ACC112 (cell line): Measurements from ENCODE around the gene PLCB4.

Source experiments
- H2AFZ ChIP-seq: fragments of 200-600 bp; sonication (generic); one replicate; pipeline ENCODE4 v1.6.0; 2017; ENCODE audit warnings: antibody characterized with exemption, low read length; ENCODE audit not compliant: unreplicated experiment
- H3K27ac ChIP-seq: fragments of 200-600 bp; sonication (generic); 2 replicates; pipeline ENCODE4 v1.5.1; 2014; ENCODE audit warnings: low read depth, mild to moderate bottlenecking, antibody characterized with exemption, low read length, moderate library complexity
- H3K27me3 ChIP-seq: fragments of 200-600 bp; sonication (generic); 2 replicates; pipeline ENCODE4 v1.6.1; 2014; ENCODE audit warnings: mild to moderate bottlenecking, antibody characterized with exemption, low read length, moderate library complexity, mixed read lengths; ENCODE audit not compliant: insufficient read depth
- H3K36me3 ChIP-seq: fragments of 200-600 bp; sonication (generic); 2 replicates; pipeline ENCODE4 v1.6.1; 2016; ENCODE audit warnings: mild to moderate bottlenecking, antibody characterized with exemption, low read length, moderate library complexity, mixed read lengths; ENCODE audit not compliant: insufficient read depth
- H3K4me1 ChIP-seq: fragments of 200-600 bp; sonication (generic); one replicate; pipeline ENCODE4 v1.6.1; 2016; ENCODE audit warnings: low read length, mixed read lengths; ENCODE audit not compliant: insufficient read depth, unreplicated experiment, control insufficient read depth
- H3K4me3 ChIP-seq: fragments of 200-600 bp; sonication (generic); 2 replicates; pipeline ENCODE4 v1.5.1; 2014; ENCODE audit warnings: mild to moderate bottlenecking, low read depth, low read length
- H3K79me2 ChIP-seq: fragments of 200-600 bp; sonication (generic); one replicate; pipeline ENCODE4 v1.6.0; 2016; ENCODE audit warnings: low read length; ENCODE audit not compliant: control insufficient read depth, unreplicated experiment, insufficient read depth

The PLCB4 gene

GRCh38 chr20:9353180-9353915 is 284.5 kb downstream of the PLCB4 start:
- H3K4me1 ChIP-seq, result no peaks in the 10 kb centered on the region
- H3K79me2 ChIP-seq, result no peaks in the 10 kb centered on the region
- no peak overlapping the region for H3K27ac ChIP-seq
- no peak overlapping the region for H3K4me3 ChIP-seq
- no peaks in the 10 kb centered on the region for H3K27me3 ChIP-seq
- H2AFZ ChIP-seq, result no peak overlapping the region
- H3K36me3 ChIP-seq, result no peaks in the 10 kb centered on the region

- no peaks in the 10 kb centered on the region for H3K79me2 ChIP-seq
- no peaks in the 10 kb centered on the region for H3K27me3 ChIP-seq
- no peak overlapping the region for H2AFZ ChIP-seq
- no peaks in the 10 kb centered on the region for H3K36me3 ChIP-seq
- H3K4me1 ChIP-seq, result no peaks in the 10 kb centered on the region
- H3K4me3 ChIP-seq, result no peak overlapping the region
- H3K27ac ChIP-seq, result no peak overlapping the region
Measured at GRCh38 chr20:9353916-9354276, 285.0 kb downstream of the PLCB4 start.

DNA sequence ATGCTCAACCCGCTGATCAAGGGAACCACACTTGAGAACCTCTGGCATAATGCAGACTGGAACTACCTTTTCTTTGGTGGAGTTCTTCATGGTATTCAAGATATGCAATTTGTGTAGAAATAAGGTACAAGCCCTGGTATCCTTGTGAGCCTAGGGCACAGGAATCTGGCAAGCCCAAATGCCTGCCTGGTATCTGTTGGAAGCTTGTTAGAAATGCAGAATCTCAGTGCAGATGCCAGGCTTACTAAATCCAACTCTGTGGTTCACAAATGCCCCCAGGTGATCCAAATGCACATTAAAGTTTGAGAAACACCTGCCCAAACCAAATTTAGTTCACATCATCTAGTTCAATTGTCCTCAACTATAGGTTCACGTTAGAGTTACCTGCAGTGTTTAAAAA is 285.7 kb downstream of the PLCB4 start:
- Histone ChIP-seq H2AFZ (no peak overlapping the region), H3K27me3 (no peaks in the 10 kb centered on the region), H3K36me3 (no peaks in the 10 kb centered on the region), H3K4me1 (no peaks in the 10 kb centered on the region), H3K27ac (no peak overlapping the region), H3K79me2 (no peaks in the 10 kb centered on the region), H3K4me3 (no peak overlapping the region)

GRCh38 chr20:9358001-9358400 is 289.1 kb downstream of the PLCB4 start:
- Histone ChIP-seq H2AFZ (no peak overlapping the region), H3K79me2 (no peaks in the 10 kb centered on the region), H3K27ac (no peak overlapping the region), H3K27me3 (no peaks in the 10 kb centered on the region), H3K36me3 (no peaks in the 10 kb centered on the region), H3K4me1 (no peaks in the 10 kb centered on the region), H3K4me3 (no peak overlapping the region)

DNA sequence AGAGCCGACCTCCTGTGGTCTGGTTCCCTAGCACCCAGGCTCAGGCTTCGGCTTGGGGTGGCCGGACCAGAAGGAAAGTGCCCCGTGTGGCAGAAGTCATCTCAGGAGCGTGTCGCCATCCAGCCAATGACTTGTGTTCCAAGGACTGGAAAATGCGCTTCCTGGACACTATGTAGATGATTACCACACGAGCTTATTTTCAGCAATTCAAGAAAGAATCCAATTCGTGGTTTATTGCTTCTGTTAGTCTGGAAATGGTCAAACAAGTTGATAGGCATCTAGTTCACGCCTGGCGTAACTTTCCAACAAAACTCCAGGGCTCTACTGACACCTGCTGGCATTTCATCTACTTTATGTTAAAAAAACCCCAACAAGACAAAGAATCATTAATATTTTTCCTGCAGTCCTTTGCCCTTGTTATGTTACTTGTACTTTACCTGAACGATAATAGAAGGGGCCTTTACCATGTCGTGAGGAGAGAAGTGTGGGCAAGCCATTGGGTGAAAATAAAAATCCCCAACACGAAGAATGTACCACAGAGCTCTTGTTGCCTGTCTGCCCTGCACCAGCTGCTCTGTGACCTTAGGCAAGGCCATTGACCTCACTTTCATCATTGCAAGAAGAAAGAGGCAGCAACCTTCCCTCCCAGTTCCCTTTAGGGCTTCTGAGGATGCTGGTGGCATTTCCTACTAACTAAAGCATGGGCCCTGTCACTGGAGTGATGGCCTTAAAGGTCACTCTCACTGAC is 290.8 kb downstream of the PLCB4 start:
- Histone ChIP-seq H3K27ac (no peak overlapping the region), H3K27me3 (no peaks in the 10 kb centered on the region), H3K4me1 (no peaks in the 10 kb centered on the region), H3K36me3 (no peaks in the 10 kb centered on the region), H3K4me3 (no peak overlapping the region), H3K79me2 (no peaks in the 10 kb centered on the region), H2AFZ (no peak overlapping the region)

GRCh38 chr20:9360431-9360830 is 291.5 kb downstream of the PLCB4 start:
- no peak overlapping the region for H2AFZ ChIP-seq
- no peaks in the 10 kb centered on the region for H3K79me2 ChIP-seq
- H3K4me1 ChIP-seq, result no peaks in the 10 kb centered on the region
- no peak overlapping the region for H3K4me3 ChIP-seq
- no peak overlapping the region for H3K27ac ChIP-seq
- no peaks in the 10 kb centered on the region for H3K36me3 ChIP-seq
- no peaks in the 10 kb centered on the region for H3K27me3 ChIP-seq

GRCh38 chr20:9363673-9364072 is 294.8 kb downstream of the PLCB4 start:
- H2AFZ ChIP-seq, result no peak overlapping the region
- no peak overlapping the region for H3K4me3 ChIP-seq
- H3K27ac ChIP-seq, result no peak overlapping the region
- no peaks in the 10 kb centered on the region for H3K36me3 ChIP-seq
- no peaks in the 10 kb centered on the region for H3K79me2 ChIP-seq
- H3K27me3 ChIP-seq, result no peaks in the 10 kb centered on the region
- H3K4me1 ChIP-seq, result no peaks in the 10 kb centered on the region

DNA sequence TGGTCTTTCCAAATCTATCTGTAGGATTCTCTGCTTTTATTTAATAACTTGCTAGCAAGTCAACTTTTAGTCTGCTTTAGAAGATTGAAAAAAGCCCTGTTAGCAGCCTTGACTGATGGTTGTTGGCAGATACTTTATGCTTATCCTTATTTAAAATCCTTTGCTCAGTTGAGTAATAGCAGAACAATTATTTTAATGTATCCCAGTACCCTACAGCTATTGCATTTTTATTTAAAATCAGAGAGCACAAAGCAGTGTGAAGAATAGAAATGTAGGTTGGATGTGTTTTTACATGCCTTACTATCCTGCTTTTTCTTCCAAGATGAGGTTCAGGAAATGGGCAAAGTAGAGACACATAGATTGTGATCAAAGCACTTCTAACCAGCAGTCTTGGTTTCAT is 298.4 kb downstream of the PLCB4 start:
- Histone ChIP-seq H3K27ac (no peak overlapping the region), H3K4me1 (no peaks in the 10 kb centered on the region), H3K79me2 (no peaks in the 10 kb centered on the region), H3K36me3 (no peaks in the 10 kb centered on the region), H3K27me3 (no peaks in the 10 kb centered on the region), H2AFZ (no peak overlapping the region), H3K4me3 (no peak overlapping the region)

GRCh38 chr20:9367746-9368145 is 298.9 kb downstream of the PLCB4 start:
- H3K4me1 ChIP-seq, result no peaks in the 10 kb centered on the region
- H3K79me2 ChIP-seq, result no peaks in the 10 kb centered on the region
- H3K27ac ChIP-seq, result no peak overlapping the region
- no peaks in the 10 kb centered on the region for H3K27me3 ChIP-seq
- H3K4me3 ChIP-seq, result no peak overlapping the region
- H2AFZ ChIP-seq, result no peak overlapping the region
- H3K36me3 ChIP-seq, result no peaks in the 10 kb centered on the region

DNA sequence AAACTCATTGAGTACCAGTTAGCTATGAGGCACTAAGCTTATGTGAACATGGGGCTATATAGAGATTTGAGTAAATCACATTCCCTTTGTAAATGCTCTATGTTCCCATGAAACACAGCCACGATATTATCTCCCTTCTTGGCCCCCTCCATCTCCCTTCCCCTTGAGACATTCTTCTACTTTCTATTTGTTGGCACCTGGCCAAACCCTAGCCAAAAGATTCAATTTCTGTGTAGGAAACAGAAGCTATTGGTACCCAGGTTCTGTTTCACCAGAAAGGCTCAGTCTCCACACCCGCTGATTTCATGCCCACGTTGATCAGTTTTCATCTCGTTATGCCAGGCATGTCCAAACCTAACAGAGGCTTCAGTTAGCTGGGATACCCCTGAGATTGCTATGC is 300.0 kb downstream of the PLCB4 start:
- H3K4me1 ChIP-seq, result no peaks in the 10 kb centered on the region
- H2AFZ ChIP-seq, result no peak overlapping the region
- H3K36me3 ChIP-seq, result no peaks in the 10 kb centered on the region
- H3K79me2 ChIP-seq, result no peaks in the 10 kb centered on the region
- no peaks in the 10 kb centered on the region for H3K27me3 ChIP-seq
- no peak overlapping the region for H3K4me3 ChIP-seq
- H3K27ac ChIP-seq, result no peak overlapping the region

GRCh38 chr20:9369557-9369956 is 300.7 kb downstream of the PLCB4 start:
- H3K4me3 ChIP-seq, result no peak overlapping the region
- no peaks in the 10 kb centered on the region for H3K79me2 ChIP-seq
- H3K27me3 ChIP-seq, result no peaks in the 10 kb centered on the region
- H3K27ac ChIP-seq, result no peak overlapping the region
- no peaks in the 10 kb centered on the region for H3K36me3 ChIP-seq
- no peaks in the 10 kb centered on the region for H3K4me1 ChIP-seq
- no peak overlapping the region for H2AFZ ChIP-seq
